Measurements from ENCODE around the gene HLCS.

The HLCS gene

GRCh38 chr21:36980280-36981048 is 14.0 kb upstream of the HLCS start (continued):
- no peak for TF ChIP-seq ZNF148 (tag by site-specific recombination; IDR thresholded peaks at IDR 0.05; ENCODE audit: borderline replicate concordance)
- TF ChIP-seq ZNF768 (tag by site-specific recombination; IDR thresholded peaks at IDR 0.05) = no peak
- TF ChIP-seq, protein P1, sequence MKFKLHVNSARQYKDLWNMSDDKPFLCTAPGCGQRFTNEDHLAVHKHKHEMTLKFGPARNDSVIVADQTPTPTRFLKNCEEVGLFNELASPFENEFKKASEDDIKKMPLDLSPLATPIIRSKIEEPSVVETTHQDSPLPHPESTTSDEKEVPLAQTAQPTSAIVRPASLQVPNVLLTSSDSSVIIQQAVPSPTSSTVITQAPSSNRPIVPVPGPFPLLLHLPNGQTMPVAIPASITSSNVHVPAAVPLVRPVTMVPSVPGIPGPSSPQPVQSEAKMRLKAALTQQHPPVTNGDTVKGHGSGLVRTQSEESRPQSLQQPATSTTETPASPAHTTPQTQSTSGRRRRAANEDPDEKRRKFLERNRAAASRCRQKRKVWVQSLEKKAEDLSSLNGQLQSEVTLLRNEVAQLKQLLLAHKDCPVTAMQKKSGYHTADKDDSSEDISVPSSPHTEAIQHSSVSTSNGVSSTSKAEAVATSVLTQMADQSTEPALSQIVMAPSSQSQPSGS (tag by site-specific recombination; IDR thresholded peaks at IDR 0.05; ENCODE audit: low read depth) = no peak
- peak; percentile 65; the same call in 1 of the 2 replicates for TF ChIP-seq BCL11A (tag by site-specific recombination; IDR thresholded peaks at IDR 0.05; ENCODE audit: low read depth)
- no peak for TF ChIP-seq ZNF830 (tag by site-specific recombination; IDR thresholded peaks at IDR 0.05; ENCODE audit: low read depth)
- no peak for TF ChIP-seq ZNF266 (tag by site-specific recombination; IDR thresholded peaks at IDR 0.05; ENCODE audit: low read depth)
- TF ChIP-seq ZNF48 (tag by site-specific recombination; IDR thresholded peaks at IDR 0.05) = no peak
- peak; percentile 88 for TF ChIP-seq ZNF341 (tag by site-specific recombination; IDR thresholded peaks at IDR 0.05; ENCODE audit: low read depth)
- peak; percentile 67 for TF ChIP-seq WT1 (tag by site-specific recombination; IDR thresholded peaks at IDR 0.05)
- TF ChIP-seq ZNF580 (tag by site-specific recombination; IDR thresholded peaks at IDR 0.05) = no peak
- TF ChIP-seq MZF1 (tag by site-specific recombination; IDR thresholded peaks at IDR 0.05; ENCODE audit: borderline replicate concordance) = no peak
- TF ChIP-seq FEZF1 (tag by site-specific recombination; IDR thresholded peaks at IDR 0.05) = no peak
- TF ChIP-seq SCRT1 (tag by site-specific recombination; IDR thresholded peaks at IDR 0.05; ENCODE audit: borderline replicate concordance) = no peak
- TF ChIP-seq YY1 (tag by site-specific recombination; IDR thresholded peaks at IDR 0.05) = no peak
- TF ChIP-seq ZNF621 (tag by site-specific recombination; IDR thresholded peaks at IDR 0.05) = no peak
- TF ChIP-seq ZNF350 (tag by site-specific recombination; IDR thresholded peaks at IDR 0.05) = no peak
- peak; percentile 43 for TF ChIP-seq KLF16 (tag by site-specific recombination; IDR thresholded peaks at IDR 0.05)
- no peak for TF ChIP-seq ZNF660 (tag by site-specific recombination; IDR thresholded peaks at IDR 0.05)
- peak; percentile 46; the same call in 1 of the 2 replicates for TF ChIP-seq ZNF146 (tag by site-specific recombination; IDR thresholded peaks at IDR 0.05)
- TF ChIP-seq ZNF112 (tag by site-specific recombination; IDR thresholded peaks at IDR 0.05) = no peak
- no peak for TF ChIP-seq ZNF416 (tag by site-specific recombination; IDR thresholded peaks at IDR 0.05)
- no peak for TF ChIP-seq BCL6B (tag by site-specific recombination; IDR thresholded peaks at IDR 0.05)
- no peak for TF ChIP-seq ZNF776 (tag by site-specific recombination; IDR thresholded peaks at IDR 0.05; ENCODE audit: borderline replicate concordance)
- no peak for TF ChIP-seq ZNF501 (tag by site-specific recombination; IDR thresholded peaks at IDR 0.05)
- TF ChIP-seq ZNF239 (tag by site-specific recombination; IDR thresholded peaks at IDR 0.05) = no peak
- TF ChIP-seq ZNF785 (tag by site-specific recombination; IDR thresholded peaks at IDR 0.05) = no peak; the same call in 1 of the 2 replicates
- TF ChIP-seq ZNF791 (tag by site-specific recombination; IDR thresholded peaks at IDR 0.05) = no peak
- TF ChIP-seq ZNF138 (tag by site-specific recombination; IDR thresholded peaks at IDR 0.05; ENCODE audit: borderline replicate concordance) = no peak
- TF ChIP-seq, protein P2, sequence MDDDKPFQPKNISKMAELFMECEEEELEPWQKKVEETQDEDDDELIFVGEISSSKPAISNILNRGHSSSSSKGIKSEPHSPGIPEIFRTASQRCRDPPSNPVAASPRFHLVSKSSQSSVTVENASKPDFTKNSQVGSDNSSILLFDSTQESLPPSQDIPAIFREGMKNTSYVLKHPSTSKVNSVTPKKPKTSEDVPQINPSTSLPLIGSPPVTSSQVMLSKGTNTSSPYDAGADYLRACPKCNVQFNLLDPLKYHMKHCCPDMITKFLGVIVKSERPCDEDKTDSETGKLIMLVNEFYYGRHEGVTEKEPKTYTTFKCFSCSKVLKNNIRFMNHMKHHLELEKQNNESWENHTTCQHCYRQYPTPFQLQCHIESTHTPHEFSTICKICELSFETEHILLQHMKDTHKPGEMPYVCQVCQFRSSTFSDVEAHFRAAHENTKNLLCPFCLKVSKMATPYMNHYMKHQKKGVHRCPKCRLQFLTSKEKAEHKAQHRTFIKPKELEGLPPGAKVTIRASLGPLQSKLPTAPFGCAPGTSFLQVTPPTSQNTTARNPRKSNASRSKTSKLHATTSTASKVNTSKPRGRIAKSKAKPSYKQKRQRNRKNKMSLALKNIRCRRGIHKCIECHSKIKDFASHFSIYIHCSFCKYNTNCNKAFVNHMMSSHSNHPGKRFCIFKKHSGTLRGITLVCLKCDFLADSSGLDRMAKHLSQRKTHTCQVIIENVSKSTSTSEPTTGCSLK (tag by site-specific recombination; IDR thresholded peaks at IDR 0.05) = no peak
- no peak for TF ChIP-seq ZNF664 (tag by site-specific recombination; IDR thresholded peaks at IDR 0.05)
- TF ChIP-seq SP3 (tag by site-specific recombination; IDR thresholded peaks at IDR 0.05) = peak; percentile 39; the same call in 1 of the 2 replicates
- no peak for TF ChIP-seq MEIS1 (CRISPR knock-in tag; IDR thresholded peaks at IDR 0.05; ENCODE audit: borderline replicate concordance)
- TF ChIP-seq ZNF223 (tag by site-specific recombination; IDR thresholded peaks at IDR 0.05) = no peak
- TF ChIP-seq ZNF324 (tag by site-specific recombination; IDR thresholded peaks at IDR 0.05) = 0 out of 2 replicates have a peak, but pooled peaks have one; percentile 16
